ENCODE results near the gene CHID1.

Gene CHID1

DNA sequence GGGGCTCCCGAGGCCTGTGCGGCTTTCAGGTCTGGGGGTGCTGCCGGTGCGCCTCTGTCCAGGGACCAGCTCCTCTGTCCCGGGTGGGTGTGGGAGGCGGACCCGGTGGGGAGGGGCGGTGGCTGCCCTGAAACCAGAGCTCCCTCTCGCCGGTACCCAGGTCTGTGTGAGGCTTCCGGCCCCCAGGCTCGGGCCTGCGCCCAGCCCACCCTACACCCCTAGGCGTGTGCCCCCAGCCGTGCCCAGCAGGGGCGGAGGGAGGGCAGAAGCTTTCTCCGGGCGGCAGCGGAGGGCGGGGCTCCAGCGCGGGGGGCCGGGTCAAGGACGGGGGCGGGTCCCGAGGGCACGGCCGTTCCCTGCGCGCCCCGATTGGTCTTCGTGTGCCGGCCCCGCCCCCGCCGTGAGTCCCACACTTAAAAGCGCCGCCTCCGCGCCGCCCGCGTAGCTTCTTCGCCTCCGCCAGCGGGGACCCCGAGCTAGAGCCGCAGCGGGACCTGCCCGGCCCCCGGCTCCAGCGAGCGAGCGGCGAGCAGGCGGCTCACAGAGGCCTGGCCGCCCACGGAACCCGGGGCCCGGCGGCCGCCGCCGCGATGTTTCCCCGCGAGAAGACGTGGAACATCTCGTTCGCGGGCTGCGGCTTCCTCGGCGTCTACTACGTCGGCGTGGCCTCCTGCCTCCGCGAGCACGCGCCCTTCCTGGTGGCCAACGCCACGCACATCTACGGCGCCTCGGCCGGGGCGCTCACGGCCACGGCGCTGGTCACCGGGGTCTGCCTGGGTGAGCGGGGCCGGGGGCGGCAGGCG is 91.3 kb downstream of the CHID1 start:
- peak; percentile 94 for DNase-seq

DNA sequence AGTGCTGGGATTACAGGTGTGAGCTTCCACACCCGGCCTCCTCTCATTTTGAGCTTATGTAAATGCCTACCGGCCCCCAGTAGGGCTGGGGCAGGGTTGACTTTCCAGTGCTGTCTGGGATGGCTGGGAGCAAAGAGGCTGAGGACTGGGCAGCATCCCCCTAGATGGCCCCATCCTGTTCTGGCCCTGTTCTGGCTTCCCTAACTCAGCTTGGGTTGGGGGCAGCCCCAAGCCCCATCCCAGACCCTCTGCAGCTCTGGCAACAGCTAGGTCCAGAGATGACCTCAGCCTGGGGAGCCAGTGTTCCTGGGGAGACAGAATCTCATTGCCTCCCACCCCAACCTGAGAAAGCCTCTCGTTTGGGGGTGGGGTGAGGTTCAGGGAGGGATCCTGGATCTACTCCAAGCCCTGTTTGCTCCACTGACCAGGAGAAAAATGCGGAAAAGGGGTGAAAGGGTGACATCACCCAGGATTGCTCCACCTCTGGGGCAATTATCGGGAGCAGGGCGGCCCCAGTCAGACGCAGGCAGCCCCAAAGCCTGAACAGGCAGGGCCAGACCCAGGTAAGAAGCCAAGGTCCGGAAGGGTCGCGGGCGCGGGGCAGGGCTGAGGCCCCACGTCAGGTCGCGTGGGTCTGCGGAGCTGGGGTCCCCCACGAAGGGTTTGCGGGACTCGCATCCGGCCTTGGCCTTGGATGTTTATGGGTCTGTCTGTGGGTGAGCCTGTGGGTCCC is 92.0 kb downstream of the CHID1 start, which contains the start of gene PNPLA2:
PNPLA2 (plus strand) TSS at position 519 of the 733 bp plus-strand sequence. CDS start 805 bp downstream, outside the sequence.
- no peak for DNase-seq
